Measurements from ENCODE around the gene NIPA2. TPM values are rescaled to one million over a fixed set of nuclear protein-coding genes. Genes with fewer than 3 reads are reported as not detected.

The NIPA2 gene
- total and polyA plus RNA-seq, 2 of the 13 experiments (the other 11 are each of a cell fraction or from before 2014, with no cell fraction given): 29.0 to 56.2 TPM

GRCh38 chr15:22868928-22869327 is 30.5 kb downstream of the NIPA2 start:
- intact Hi-C loops (cut with micrococcal nuclease; ENCODE audit: unreplicated experiment): no loop called here
- Histone ChIP-seq H3K27ac (ENCODE audit: extremely low read length, insufficient read depth, low read length) (no peak overlapping the region), H3K4me2 (ENCODE audit: low read depth, low read length) (no peak overlapping the region), H3K9me3 (ENCODE audit: low read length) (no peaks in the 10 kb centered on the region), H3K4me1 (ENCODE audit: insufficient read depth, low read length) (no peaks in the 10 kb centered on the region), H3K9ac (ENCODE audit: insufficient read depth, low read depth, low read length) (no peak overlapping the region), H3K27me3 (ENCODE audit: control insufficient read depth in 1 of 2, insufficient read depth in 2 of 2, low read length in 2 of 2) (no peaks in the 10 kb centered on the region), H2AFZ (ENCODE audit: low read length) (no peak overlapping the region), H4K20me1 (ENCODE audit: insufficient read depth, low read length) (no peaks in the 10 kb centered on the region), H3K36me3 (replicated peaks in 1 of 2; ENCODE audit: control insufficient read depth in 1 of 2, insufficient read depth in 2 of 2, low read length in 2 of 2) (peaks cover 22 to 76% of the 10 kb centered on the region in 2 experiments), H3K79me2 (ENCODE audit: insufficient read depth, low read length) (no peaks in the 10 kb centered on the region), H3K4me3 (replicated peaks in 1 of 3; ENCODE audit: insufficient read depth in 1 of 3, low read depth in 2 of 3, low read length in 3 of 3) (no peak overlapping the region)
- FAIRE-seq: no peak
- no peak for DNase-seq (ENCODE audit: low spot score)
- in situ Hi-C loops (cut with HindIII; ENCODE audit: extremely low pct_ligation_motif_present, low pct_unique_long_range_greater_than_20kb): no loop called here
- ChIA-PET CTCF (ENCODE audit: low intra/inter-chr PET ratio, low total read pairs) (no interaction called here), POLR2A (no interaction called here)
- TF ChIP-seq RBM22 (optimal IDR thresholded peaks at IDR 0.05; ENCODE audit: low read length) (peak; percentile 89), ZNF878 (CRISPR knock-in tag; IDR thresholded peaks at IDR 0.05) (no peak)
- no TSS peak for BruUV-seq (replicated peaks)
- peak; percentile 17; the same call in 2 of the 3 replicates for ATAC-seq
- 96% methylated on average over 9 of the region's 9 CpGs for WGBS (ENCODE audit: low lambda C conversion rate)

- no peak for DNase-seq (ENCODE audit: low spot score)
- Histone ChIP-seq H3K9me3 (ENCODE audit: low read length) (no peaks in the 10 kb centered on the region), H3K4me1 (ENCODE audit: insufficient read depth, low read length) (no peaks in the 10 kb centered on the region), H3K4me3 (replicated peaks in 1 of 3; ENCODE audit: insufficient read depth in 1 of 3, low read depth in 2 of 3, low read length in 3 of 3) (no peak overlapping the region), H4K20me1 (ENCODE audit: insufficient read depth, low read length) (no peaks in the 10 kb centered on the region), H3K4me2 (ENCODE audit: low read depth, low read length) (no peak overlapping the region), H3K36me3 (replicated peaks in 1 of 2; ENCODE audit: control insufficient read depth in 1 of 2, insufficient read depth in 2 of 2, low read length in 2 of 2) (peaks cover 28 to 73% of the 10 kb centered on the region in 2 experiments), H3K27me3 (ENCODE audit: control insufficient read depth in 1 of 2, insufficient read depth in 2 of 2, low read length in 2 of 2) (no peaks in the 10 kb centered on the region), H2AFZ (ENCODE audit: low read length) (no peak overlapping the region), H3K9ac (ENCODE audit: insufficient read depth, low read depth, low read length) (no peak overlapping the region), H3K27ac (ENCODE audit: extremely low read length, insufficient read depth, low read length) (no peak overlapping the region), H3K79me2 (ENCODE audit: insufficient read depth, low read length) (no peaks in the 10 kb centered on the region)
- intact Hi-C loops (cut with micrococcal nuclease; ENCODE audit: unreplicated experiment): no loop called here
- no peak for ATAC-seq
- in situ Hi-C loops (cut with HindIII; ENCODE audit: extremely low pct_ligation_motif_present, low pct_unique_long_range_greater_than_20kb): no loop called here
- no TSS peak for BruUV-seq (replicated peaks)
- ChIA-PET CTCF (ENCODE audit: low intra/inter-chr PET ratio, low total read pairs) (no interaction called here), POLR2A (no interaction called here)
- no peak for FAIRE-seq
- 97% methylated on average over 12 of the region's 12 CpGs for WGBS (ENCODE audit: low lambda C conversion rate)
- no peak for TF ChIP-seq KDM1A (CRISPR knock-in tag; IDR thresholded peaks at IDR 0.05)
- TF ChIP-seq ZNF350 (CRISPR knock-in tag; IDR thresholded peaks at IDR 0.05; ENCODE audit: borderline replicate concordance, low read depth): no peak
- TF ChIP-seq TOPORS (CRISPR knock-in tag; IDR thresholded peaks at IDR 0.05): no peak
- peak; percentile 32 for TF ChIP-seq AGO2 (optimal IDR thresholded peaks at IDR 0.05; ENCODE audit: low read depth, low read length)
- no peak for TF ChIP-seq ZNF556 (CRISPR knock-in tag; IDR thresholded peaks at IDR 0.05; ENCODE audit: borderline replicate concordance)
- no peak for TF ChIP-seq FOXA1 (IDR thresholded peaks at IDR 0.05)
- TF ChIP-seq FOXA1 (CRISPR knock-in tag; IDR thresholded peaks at IDR 0.05): no peak
- no peak for TF ChIP-seq GABPB1 (CRISPR knock-in tag; IDR thresholded peaks at IDR 0.05)
- peak; percentile 64 for TF ChIP-seq RBM22 (optimal IDR thresholded peaks at IDR 0.05; ENCODE audit: low read length)
- no peak for TF ChIP-seq CERS6 (CRISPR knock-in tag; IDR thresholded peaks at IDR 0.05)
- TF ChIP-seq GTF2F1 (IDR thresholded peaks at IDR 0.05; ENCODE audit: low read length): no peak
- TF ChIP-seq TSC22D2 (CRISPR knock-in tag; IDR thresholded peaks at IDR 0.05; ENCODE audit: borderline replicate concordance): no peak
- TF ChIP-seq KMT2B (CRISPR knock-in tag; IDR thresholded peaks at IDR 0.05): no peak
- no peak for TF ChIP-seq DMTF1 (CRISPR knock-in tag; IDR thresholded peaks at IDR 0.05)
Measured at GRCh38 chr15:22869856-22870255, 31.4 kb downstream of the NIPA2 start.
